ENCODE results near the gene OXNAD1. TPM values are rescaled to one million over a fixed set of nuclear protein-coding genes. Genes with fewer than 3 reads are reported as not detected.
A peak's percentile ranks its signal among the peaks of the same experiment; 100 is the strongest.
"Not testable (repeated sequence)": the region's sequence is repeated elsewhere in the genome, so short reads cannot be mapped to it uniquely, and the experiment has no call there.

OXNAD1 gene
- total RNA-seq, 3 donors from 2014 or later = 24.6 to 25.5 (median 24.8) TPM

GRCh38 chr3:16298891-16299290, 33.9 kb downstream of the OXNAD1 start:
- peaks cover 95% of the 10 kb centered on the region for H3K4me1 Mint-ChIP-seq (ENCODE audit: low read depth)
- no peak for DNase-seq
- H3K4me3 Mint-ChIP-seq = peak overlapping the region; percentile 22
- ATAC-seq = no peak
- H3K9me3 Mint-ChIP-seq = peaks cover under 1% of the 10 kb centered on the region
- no peaks in the 10 kb centered on the region for H3K27me3 Mint-ChIP-seq (ENCODE audit: low read depth)
- H3K36me3 Mint-ChIP-seq (ENCODE audit: insufficient read depth) = peaks cover 46% of the 10 kb centered on the region

GRCh38 chr3:16299746-16300145, 34.7 kb downstream of the OXNAD1 start:
- peaks cover 50% of the 10 kb centered on the region for H3K36me3 Mint-ChIP-seq (ENCODE audit: insufficient read depth)
- H3K4me1 Mint-ChIP-seq (ENCODE audit: low read depth) = peaks cover 95% of the 10 kb centered on the region
- ATAC-seq = no peak
- no peaks in the 10 kb centered on the region for H3K27me3 Mint-ChIP-seq (ENCODE audit: low read depth)
- H3K4me3 Mint-ChIP-seq = no peak overlapping the region
- H3K9me3 Mint-ChIP-seq = no peaks in the 10 kb centered on the region
- no peak for DNase-seq

GRCh38 chr3:16300307-16300706, 35.3 kb downstream of the OXNAD1 start:
- ATAC-seq (peak; percentile 43 to 44), DNase-seq (no peak)
- peaks cover 52% of the 10 kb centered on the region for H3K36me3 Mint-ChIP-seq (ENCODE audit: insufficient read depth)
- H3K4me1 Mint-ChIP-seq (ENCODE audit: low read depth) = peaks cover 95% of the 10 kb centered on the region
- H3K9me3 Mint-ChIP-seq = no peaks in the 10 kb centered on the region
- no peaks in the 10 kb centered on the region for H3K27me3 Mint-ChIP-seq (ENCODE audit: low read depth)
- no peak overlapping the region for H3K4me3 Mint-ChIP-seq

- ATAC-seq = peak; percentile 47 to 48
Measured at GRCh38 chr3:16300881-16301359, 35.9 kb downstream of the OXNAD1 start.

GRCh38 chr3:16301507-16301906, 36.5 kb downstream of the OXNAD1 start:
- no peaks in the 10 kb centered on the region for H3K9me3 Mint-ChIP-seq
- H3K4me1 Mint-ChIP-seq (ENCODE audit: low read depth) = peaks cover 96% of the 10 kb centered on the region
- no peaks in the 10 kb centered on the region for H3K27me3 Mint-ChIP-seq (ENCODE audit: low read depth)
- peak overlapping the region; percentile 59 for H3K4me3 Mint-ChIP-seq
- H3K36me3 Mint-ChIP-seq (ENCODE audit: insufficient read depth) = peaks cover 53% of the 10 kb centered on the region
- no peak for DNase-seq
- peak in 1 of 2 donors; percentile 19 for ATAC-seq

More at GRCh38 chr3:16300881-16301359, 35.9 kb downstream of the OXNAD1 start:
- Mint-ChIP-seq H3K27me3 (ENCODE audit: low read depth) (no peaks in the 10 kb centered on the region), H3K4me1 (ENCODE audit: low read depth) (peaks cover 95% of the 10 kb centered on the region), H3K4me3 (peak overlapping the region; percentile 59), H3K36me3 (ENCODE audit: insufficient read depth) (peaks cover 51% of the 10 kb centered on the region), H3K9me3 (no peaks in the 10 kb centered on the region)
- DNase-seq = peak; percentile 31

GRCh38 chr3:16302082-16302631, 37.1 kb downstream of the OXNAD1 start:
- DNase-seq = no peak
- ATAC-seq = no peak
- H3K4me3 Mint-ChIP-seq = peak overlapping the region; percentile 59
- H3K27me3 Mint-ChIP-seq (ENCODE audit: low read depth) = no peaks in the 10 kb centered on the region
- H3K36me3 Mint-ChIP-seq (ENCODE audit: insufficient read depth) = peaks cover 55% of the 10 kb centered on the region
- H3K4me1 Mint-ChIP-seq (ENCODE audit: low read depth) = peaks cover 97% of the 10 kb centered on the region
- H3K9me3 Mint-ChIP-seq = peaks cover 3% of the 10 kb centered on the region

GRCh38 chr3:16303037-16303575, 38.1 kb downstream of the OXNAD1 start:
- Mint-ChIP-seq H3K36me3 (ENCODE audit: insufficient read depth) (peaks cover 57% of the 10 kb centered on the region), H3K4me3 (peak overlapping the region; percentile 59), H3K4me1 (ENCODE audit: low read depth) (peaks cover 98% of the 10 kb centered on the region), H3K27me3 (ENCODE audit: low read depth) (no peaks in the 10 kb centered on the region), H3K9me3 (peaks cover 6% of the 10 kb centered on the region)
- ATAC-seq (no peak), DNase-seq (no peak)

- Mint-ChIP-seq H3K36me3 (ENCODE audit: insufficient read depth) (peaks cover 54% of the 10 kb centered on the region), H3K27me3 (ENCODE audit: low read depth) (no peaks in the 10 kb centered on the region), H3K4me1 (ENCODE audit: low read depth) (peaks cover 95% of the 10 kb centered on the region), H3K4me3 (peak overlapping the region; percentile 41), H3K9me3 (peaks cover 6% of the 10 kb centered on the region)
- ATAC-seq (peak; percentile 39 to 41), DNase-seq (no peak)
Measured at GRCh38 chr3:16304061-16305010, 39.3 kb downstream of the OXNAD1 start.

- peaks cover 54% of the 10 kb centered on the region for H3K36me3 Mint-ChIP-seq (ENCODE audit: insufficient read depth)
- DNase-seq (peak; percentile 40), ATAC-seq (peak; percentile 15 to 20)
- peaks cover 6% of the 10 kb centered on the region for H3K9me3 Mint-ChIP-seq
- no peaks in the 10 kb centered on the region for H3K27me3 Mint-ChIP-seq (ENCODE audit: low read depth)
- peak overlapping the region; percentile 41 for H3K4me3 Mint-ChIP-seq
- peaks cover 95% of the 10 kb centered on the region for H3K4me1 Mint-ChIP-seq (ENCODE audit: low read depth)
Measured at GRCh38 chr3:16305111-16305541, 40.1 kb downstream of the OXNAD1 start.

- Mint-ChIP-seq H3K4me3 (peak overlapping the region; percentile 2), H3K36me3 (ENCODE audit: insufficient read depth) (peaks cover 56% of the 10 kb centered on the region), H3K27me3 (ENCODE audit: low read depth) (no peaks in the 10 kb centered on the region), H3K9me3 (peaks cover 6% of the 10 kb centered on the region), H3K4me1 (ENCODE audit: low read depth) (peaks cover 87% of the 10 kb centered on the region)
- no peak for ATAC-seq
- no peak for DNase-seq
Measured at GRCh38 chr3:16307832-16308531, 43.0 kb downstream of the OXNAD1 start.

- H3K4me3 Mint-ChIP-seq = no peak overlapping the region
Measured at GRCh38 chr3:16308727-16309126, 43.7 kb downstream of the OXNAD1 start.

GRCh38 chr3:16309558-16309957, 44.5 kb downstream of the OXNAD1 start:
- Mint-ChIP-seq H3K4me1 (ENCODE audit: low read depth) (peaks cover 87% of the 10 kb centered on the region), H3K36me3 (ENCODE audit: insufficient read depth) (peaks cover 47% of the 10 kb centered on the region), H3K4me3 (peak overlapping the region; percentile 38), H3K27me3 (ENCODE audit: low read depth) (no peaks in the 10 kb centered on the region), H3K9me3 (peaks cover 6% of the 10 kb centered on the region)
- DNase-seq = peak; percentile 43
- ATAC-seq = peak; percentile 86 to 89

More at GRCh38 chr3:16308727-16309126, 43.7 kb downstream of the OXNAD1 start:
- Mint-ChIP-seq H3K36me3 (ENCODE audit: insufficient read depth) (peaks cover 52% of the 10 kb centered on the region), H3K9me3 (peaks cover 6% of the 10 kb centered on the region), H3K4me1 (ENCODE audit: low read depth) (peaks cover 87% of the 10 kb centered on the region), H3K27me3 (ENCODE audit: low read depth) (no peaks in the 10 kb centered on the region)
- no peak for ATAC-seq
- no peak for DNase-seq

- H3K4me1 Mint-ChIP-seq (ENCODE audit: low read depth) = peaks cover 87% of the 10 kb centered on the region
- H3K36me3 Mint-ChIP-seq (ENCODE audit: insufficient read depth) = peaks cover 42% of the 10 kb centered on the region
- H3K9me3 Mint-ChIP-seq; H3K4me3 Mint-ChIP-seq; ATAC-seq; H3K27me3 Mint-ChIP-seq (ENCODE audit: low read depth); DNase-seq: not testable (repeated sequence)
Measured at GRCh38 chr3:16310486-16310885, 45.5 kb downstream of the OXNAD1 start.

Data from activated T-cell treated with anti-CD3 and anti-CD28 coated beads, Interleukin-2, amount 50 U/mL, for 4 hours (primary cell).